ENCODE data around the gene NOC2L. TPM values are rescaled to one million over a fixed set of nuclear protein-coding genes. Genes with fewer than 3 reads are reported as not detected.

NOC2L gene
- polyA plus RNA-seq, 1 donor (not counting 4 experiments of a cell fraction or from before 2014, with no cell fraction given), result 51.8 TPM

DNA sequence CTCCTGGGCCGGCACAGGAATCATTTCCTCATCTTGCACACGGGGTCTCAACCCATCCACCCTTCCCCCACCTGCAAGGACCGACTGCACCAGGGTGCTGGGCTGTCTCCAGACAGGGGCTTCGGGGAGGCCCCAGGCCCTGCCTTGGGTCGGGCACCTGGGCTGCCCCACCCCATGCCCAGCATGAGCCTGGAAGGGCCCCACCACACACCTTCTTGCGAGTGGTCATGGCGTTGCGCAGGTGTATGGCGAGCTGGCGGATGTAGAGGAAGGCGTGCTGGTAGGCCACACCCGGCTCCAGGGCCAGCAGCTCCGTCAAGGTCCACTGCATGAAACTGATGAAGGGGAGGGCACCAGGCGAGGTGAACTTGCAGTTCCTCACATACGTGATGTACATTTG lies 6.9 kb downstream of the NOC2L start:
- H3K4me2 ChIP-seq (ENCODE audit: control insufficient read depth, extremely low read depth, insufficient read depth, low read depth, low read length), result no peak overlapping the region
- DNase-seq (ENCODE audit: low read depth, low spot score) (no peak), FAIRE-seq (no peak)
- no peak overlapping the region for H2AFZ ChIP-seq (ENCODE audit: control insufficient read depth, low read length)
- dilution Hi-C loops (cut with MboI; ENCODE audit: extremely low pct_ligation_motif_present, low sequenced_read_pairs), result no loop called here
- no peaks in the 10 kb centered on the region for H3K4me1 ChIP-seq (ENCODE audit: control insufficient read depth, extremely low read depth, insufficient read depth, low read length)
- no peaks in the 10 kb centered on the region for H3K9me3 ChIP-seq (ENCODE audit: control insufficient read depth, low read depth, low read length)
- no peaks in the 10 kb centered on the region for H3K27me3 ChIP-seq (ENCODE audit: control insufficient read depth, extremely low read depth, insufficient read depth, low read length)
- H3K9ac ChIP-seq (ENCODE audit: control insufficient read depth, extremely low read depth, insufficient read depth, low read length), result no peak overlapping the region
- peaks cover 5% of the 10 kb centered on the region for H4K20me1 ChIP-seq (ENCODE audit: control insufficient read depth, extremely low read depth, insufficient read depth, low read length)
- TF ChIP-seq EZH2 (IDR thresholded peaks at IDR 0.05; ENCODE audit: low read length), result no peak
- TF ChIP-seq, protein P1, sequence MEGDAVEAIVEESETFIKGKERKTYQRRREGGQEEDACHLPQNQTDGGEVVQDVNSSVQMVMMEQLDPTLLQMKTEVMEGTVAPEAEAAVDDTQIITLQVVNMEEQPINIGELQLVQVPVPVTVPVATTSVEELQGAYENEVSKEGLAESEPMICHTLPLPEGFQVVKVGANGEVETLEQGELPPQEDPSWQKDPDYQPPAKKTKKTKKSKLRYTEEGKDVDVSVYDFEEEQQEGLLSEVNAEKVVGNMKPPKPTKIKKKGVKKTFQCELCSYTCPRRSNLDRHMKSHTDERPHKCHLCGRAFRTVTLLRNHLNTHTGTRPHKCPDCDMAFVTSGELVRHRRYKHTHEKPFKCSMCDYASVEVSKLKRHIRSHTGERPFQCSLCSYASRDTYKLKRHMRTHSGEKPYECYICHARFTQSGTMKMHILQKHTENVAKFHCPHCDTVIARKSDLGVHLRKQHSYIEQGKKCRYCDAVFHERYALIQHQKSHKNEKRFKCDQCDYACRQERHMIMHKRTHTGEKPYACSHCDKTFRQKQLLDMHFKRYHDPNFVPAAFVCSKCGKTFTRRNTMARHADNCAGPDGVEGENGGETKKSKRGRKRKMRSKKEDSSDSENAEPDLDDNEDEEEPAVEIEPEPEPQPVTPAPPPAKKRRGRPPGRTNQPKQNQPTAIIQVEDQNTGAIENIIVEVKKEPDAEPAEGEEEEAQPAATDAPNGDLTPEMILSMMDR (optimal IDR thresholded peaks at IDR 0.05 in 1 of 3, IDR thresholded peaks at IDR 0.05 in 1 of 3, conservative IDR thresholded peaks at IDR 0.05 in 1 of 3; ENCODE audit: extremely low read depth in 1 of 3, insufficient read depth in 2 of 3, low read length in 3 of 3), result no peak
- peaks cover 74 to 76% of the 10 kb centered on the region in 2 experiments for H3K36me3 ChIP-seq (ENCODE audit: control insufficient read depth in 2 of 2, extremely low read depth in 1 of 2, insufficient read depth in 2 of 2, low read length in 2 of 2)
- no peaks in the 10 kb centered on the region for H3K9me1 ChIP-seq (ENCODE audit: control insufficient read depth, extremely low read depth, insufficient read depth, low read length)
- H3K4me3 ChIP-seq (ENCODE audit: control insufficient read depth in 2 of 3, extremely low read depth in 1 of 3, insufficient read depth in 2 of 3, low read depth in 1 of 3, low read length in 3 of 3), result no peak overlapping the region
- H3K27ac ChIP-seq (ENCODE audit: control insufficient read depth, insufficient read depth, low read length), result no peak overlapping the region
- H3K79me2 ChIP-seq (ENCODE audit: control insufficient read depth, insufficient read depth, low read length), result peaks cover 13% of the 10 kb centered on the region

DNA sequence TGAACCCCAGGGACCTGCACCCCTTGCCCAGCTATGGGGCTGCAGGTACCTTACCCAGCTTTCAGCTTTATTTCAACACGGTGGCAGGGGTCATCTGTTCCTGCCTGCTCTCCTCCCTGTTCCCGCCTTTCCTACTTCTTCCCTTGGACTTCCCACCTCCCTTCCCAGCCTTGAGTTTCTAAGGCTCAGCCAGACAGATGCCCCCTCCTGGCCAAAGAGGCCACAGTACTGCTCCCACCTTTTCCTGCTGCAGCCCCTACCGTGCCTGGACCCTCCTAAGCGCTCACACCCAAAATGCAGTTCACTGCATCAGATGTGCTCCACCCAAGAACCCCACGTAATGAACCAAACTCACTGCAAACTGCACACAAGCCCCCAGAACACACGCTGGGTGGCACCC lies 7.7 kb downstream of the NOC2L start:
- H3K9me1 ChIP-seq (ENCODE audit: control insufficient read depth, extremely low read depth, insufficient read depth, low read length), result no peaks in the 10 kb centered on the region
- TF ChIP-seq, protein P1 (optimal IDR thresholded peaks at IDR 0.05 in 1 of 3, IDR thresholded peaks at IDR 0.05 in 1 of 3, conservative IDR thresholded peaks at IDR 0.05 in 1 of 3; ENCODE audit: extremely low read depth in 1 of 3, insufficient read depth in 2 of 3, low read length in 3 of 3), result peak in 2 of 3 experiments; percentile 29 to 34
- no peak for TF ChIP-seq EZH2 (IDR thresholded peaks at IDR 0.05; ENCODE audit: low read length)
- FAIRE-seq (no peak), DNase-seq (ENCODE audit: low read depth, low spot score) (no peak)
- H3K4me3 ChIP-seq (ENCODE audit: control insufficient read depth in 2 of 3, extremely low read depth in 1 of 3, insufficient read depth in 2 of 3, low read depth in 1 of 3, low read length in 3 of 3), result no peak overlapping the region
- no peaks in the 10 kb centered on the region for H3K9me3 ChIP-seq (ENCODE audit: control insufficient read depth, low read depth, low read length)
- dilution Hi-C loops (cut with MboI; ENCODE audit: extremely low pct_ligation_motif_present, low sequenced_read_pairs), result no loop called here
- H3K4me2 ChIP-seq (ENCODE audit: control insufficient read depth, extremely low read depth, insufficient read depth, low read depth, low read length), result no peak overlapping the region
- peaks cover 5% of the 10 kb centered on the region for H4K20me1 ChIP-seq (ENCODE audit: control insufficient read depth, extremely low read depth, insufficient read depth, low read length)
- H3K27ac ChIP-seq (ENCODE audit: control insufficient read depth, insufficient read depth, low read length), result no peak overlapping the region
- H3K4me1 ChIP-seq (ENCODE audit: control insufficient read depth, extremely low read depth, insufficient read depth, low read length), result no peaks in the 10 kb centered on the region
- peaks cover 5% of the 10 kb centered on the region for H3K79me2 ChIP-seq (ENCODE audit: control insufficient read depth, insufficient read depth, low read length)
- H3K36me3 ChIP-seq (ENCODE audit: control insufficient read depth in 2 of 2, extremely low read depth in 1 of 2, insufficient read depth in 2 of 2, low read length in 2 of 2), result peaks cover 68 to 71% of the 10 kb centered on the region in 2 experiments
- H2AFZ ChIP-seq (ENCODE audit: control insufficient read depth, low read length), result no peak overlapping the region
- H3K9ac ChIP-seq (ENCODE audit: control insufficient read depth, extremely low read depth, insufficient read depth, low read length), result no peak overlapping the region
- no peaks in the 10 kb centered on the region for H3K27me3 ChIP-seq (ENCODE audit: control insufficient read depth, extremely low read depth, insufficient read depth, low read length)

Measured in keratinocyte (primary cell).